OCI-LY1 (cell line): ENCODE data around the gene PITPNM1.

ENCODE experiments used
- CTCF ChIP-seq: fragments of 200-600 bp; sonication (generic), shearing (Covaris generic); IDR thresholded peaks from 2 replicates; pipeline ENCODE4 v1.5.1; 2017; ENCODE audit warnings: mild to moderate bottlenecking, antibody characterized with exemption, low read length, moderate library complexity, mixed read lengths
- EZH2 ChIP-seq: fragments of 200-600 bp; sonication (generic), shearing (Covaris generic); IDR thresholded peaks from 2 replicates; pipeline ENCODE4 v1.8.0; 2017; ENCODE audit warnings: borderline replicate concordance, mixed run types, mild to moderate bottlenecking, antibody characterized with exemption, low read length, moderate library complexity, mixed read lengths

- no peak for TF ChIP-seq CTCF
- no peak for TF ChIP-seq EZH2
Measured at GRCh38 chr11:67506426-67507051, 1.4 kb upstream of the PITPNM1 start.
